H1 (cell line): ENCODE measurements around the gene CAPN13. TPM values are rescaled to one million over a fixed set of nuclear protein-coding genes. Genes with fewer than 3 reads are reported as not detected.

Source experiments
- CBX5 ChIP-seq: fragments of 300-800, 300-1000 bp; sonication (generic); IDR thresholded peaks from 2 replicates; pipeline ENCODE4 v1.7.1; 2016; ENCODE audit warnings: antibody characterized with exemption, low read length, low read depth
- EZH2 ChIP-seq: fragments of 200-600 bp; sonication (generic); IDR thresholded peaks from 2 replicates; pipeline ENCODE4 v1.7.1; 2012; ENCODE audit warnings: low read depth, mild to moderate bottlenecking, moderate library complexity, low read length, inconsistent platforms; ENCODE audit not compliant: severe bottlenecking
- NRF1 ChIP-seq: IDR thresholded peaks from 2 replicates; pipeline ENCODE4 v1.6.1; 2011; ENCODE audit warnings: mild to moderate bottlenecking, low read depth, low read length, improper control_type of control experiment
- RNF2 ChIP-seq: fragments of 200-900, 300-1000 bp; sonication (generic); IDR thresholded peaks from 2 replicates; pipeline ENCODE4 v1.7.1; 2016; ENCODE audit warnings: borderline replicate concordance, low read depth, mild to moderate bottlenecking, antibody characterized with exemption, low read length; ENCODE audit not compliant: poor library complexity, severe bottlenecking; ENCODE audit errors: missing control alignments
- SRF ChIP-seq: IDR thresholded peaks from 2 replicates; pipeline ENCODE4 v1.6.1; 2011; ENCODE audit warnings: mild to moderate bottlenecking, low read depth, low read length, moderate library complexity
- polyA plus RNA-seq, 7 experiments: library from polyadenylated mRNA; depleted of rRNA in 3 of 7; stranded (reverse) in 5 of 7; unstranded in 2 of 7; fragments of >200 nt in 5 of 7; fragments of 200-250 nt in 2 of 7; gene quantifications; 1 replicate in 5 of 7; 2 replicates in 1 of 7; 4 replicates in 1 of 7; pipeline versions ENCODE4 v1.2.1 to v1.2.3, GENCODE V29; 2011 to 2013; ENCODE audit warnings: missing spikeins in 2 of 7, mixed read lengths in 2 of 7
- total RNA-seq: library from RNA; stranded (reverse); fragmentation: NEBNext Ultra II Directional; extraction: Animal tissue kit (Norgen Biotek cat#: 25700); gene quantifications from 2 replicates; pipeline ENCODE4 v1.2.1, GENCODE V29; 2021
- TF ChIP-seq, protein P1 (sequence below): fragments of 300-600 bp; sonication (generic); IDR thresholded peaks from 2 replicates; pipeline ENCODE4 v1.7.1; 2012; ENCODE audit warnings: low read length, moderate library complexity, mild to moderate bottlenecking, inconsistent platforms; ENCODE audit not compliant: insufficient replicate concordance
- TF ChIP-seq, protein P2 (sequence below): IDR thresholded peaks from 2 replicates; pipeline ENCODE4 v1.6.1; 2012; ENCODE audit warnings: inconsistent platforms

CAPN13 gene
- total and polyA plus RNA-seq, 2 of the 8 experiments (the other 6 are each of a cell fraction or from before 2014, with no cell fraction given), result 2.4 TPM

DNA sequence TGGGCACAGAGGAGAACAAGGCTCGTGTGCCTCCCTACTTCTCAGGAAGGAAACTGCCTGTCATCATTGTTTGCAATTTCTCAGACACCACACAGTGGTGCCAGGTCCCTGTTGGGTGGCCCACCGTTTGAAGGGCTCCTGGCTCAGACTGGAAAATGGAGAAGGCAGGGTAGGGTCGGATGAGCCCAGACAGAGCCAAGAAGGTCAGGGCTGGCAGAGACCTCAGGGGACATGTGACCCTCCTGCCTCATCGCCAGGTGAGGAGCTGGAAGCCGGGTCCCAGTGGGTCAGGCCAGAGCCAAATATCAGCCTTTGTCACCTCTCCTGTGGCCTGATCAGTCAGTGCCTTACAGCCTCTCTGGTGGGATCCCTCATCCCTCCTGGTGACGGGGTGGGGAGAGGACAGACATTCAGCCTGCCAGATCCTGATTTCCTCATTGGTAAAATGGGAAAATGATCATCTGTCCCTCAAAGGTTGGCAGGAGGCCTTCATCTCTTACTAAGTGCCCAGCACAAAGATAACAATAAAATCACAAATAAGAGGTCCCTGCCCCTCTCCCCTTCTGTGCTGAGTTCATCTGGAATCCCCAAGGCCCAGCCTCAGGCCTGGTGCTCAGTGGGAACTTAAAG is 117.6 kb downstream of the CAPN13 start (continued):
- TF ChIP-seq EZH2 (no peak), RNF2 (no peak), SRF (no peak), CBX5 (no peak), NRF1 (no peak)
- TF ChIP-seq, protein P1, sequence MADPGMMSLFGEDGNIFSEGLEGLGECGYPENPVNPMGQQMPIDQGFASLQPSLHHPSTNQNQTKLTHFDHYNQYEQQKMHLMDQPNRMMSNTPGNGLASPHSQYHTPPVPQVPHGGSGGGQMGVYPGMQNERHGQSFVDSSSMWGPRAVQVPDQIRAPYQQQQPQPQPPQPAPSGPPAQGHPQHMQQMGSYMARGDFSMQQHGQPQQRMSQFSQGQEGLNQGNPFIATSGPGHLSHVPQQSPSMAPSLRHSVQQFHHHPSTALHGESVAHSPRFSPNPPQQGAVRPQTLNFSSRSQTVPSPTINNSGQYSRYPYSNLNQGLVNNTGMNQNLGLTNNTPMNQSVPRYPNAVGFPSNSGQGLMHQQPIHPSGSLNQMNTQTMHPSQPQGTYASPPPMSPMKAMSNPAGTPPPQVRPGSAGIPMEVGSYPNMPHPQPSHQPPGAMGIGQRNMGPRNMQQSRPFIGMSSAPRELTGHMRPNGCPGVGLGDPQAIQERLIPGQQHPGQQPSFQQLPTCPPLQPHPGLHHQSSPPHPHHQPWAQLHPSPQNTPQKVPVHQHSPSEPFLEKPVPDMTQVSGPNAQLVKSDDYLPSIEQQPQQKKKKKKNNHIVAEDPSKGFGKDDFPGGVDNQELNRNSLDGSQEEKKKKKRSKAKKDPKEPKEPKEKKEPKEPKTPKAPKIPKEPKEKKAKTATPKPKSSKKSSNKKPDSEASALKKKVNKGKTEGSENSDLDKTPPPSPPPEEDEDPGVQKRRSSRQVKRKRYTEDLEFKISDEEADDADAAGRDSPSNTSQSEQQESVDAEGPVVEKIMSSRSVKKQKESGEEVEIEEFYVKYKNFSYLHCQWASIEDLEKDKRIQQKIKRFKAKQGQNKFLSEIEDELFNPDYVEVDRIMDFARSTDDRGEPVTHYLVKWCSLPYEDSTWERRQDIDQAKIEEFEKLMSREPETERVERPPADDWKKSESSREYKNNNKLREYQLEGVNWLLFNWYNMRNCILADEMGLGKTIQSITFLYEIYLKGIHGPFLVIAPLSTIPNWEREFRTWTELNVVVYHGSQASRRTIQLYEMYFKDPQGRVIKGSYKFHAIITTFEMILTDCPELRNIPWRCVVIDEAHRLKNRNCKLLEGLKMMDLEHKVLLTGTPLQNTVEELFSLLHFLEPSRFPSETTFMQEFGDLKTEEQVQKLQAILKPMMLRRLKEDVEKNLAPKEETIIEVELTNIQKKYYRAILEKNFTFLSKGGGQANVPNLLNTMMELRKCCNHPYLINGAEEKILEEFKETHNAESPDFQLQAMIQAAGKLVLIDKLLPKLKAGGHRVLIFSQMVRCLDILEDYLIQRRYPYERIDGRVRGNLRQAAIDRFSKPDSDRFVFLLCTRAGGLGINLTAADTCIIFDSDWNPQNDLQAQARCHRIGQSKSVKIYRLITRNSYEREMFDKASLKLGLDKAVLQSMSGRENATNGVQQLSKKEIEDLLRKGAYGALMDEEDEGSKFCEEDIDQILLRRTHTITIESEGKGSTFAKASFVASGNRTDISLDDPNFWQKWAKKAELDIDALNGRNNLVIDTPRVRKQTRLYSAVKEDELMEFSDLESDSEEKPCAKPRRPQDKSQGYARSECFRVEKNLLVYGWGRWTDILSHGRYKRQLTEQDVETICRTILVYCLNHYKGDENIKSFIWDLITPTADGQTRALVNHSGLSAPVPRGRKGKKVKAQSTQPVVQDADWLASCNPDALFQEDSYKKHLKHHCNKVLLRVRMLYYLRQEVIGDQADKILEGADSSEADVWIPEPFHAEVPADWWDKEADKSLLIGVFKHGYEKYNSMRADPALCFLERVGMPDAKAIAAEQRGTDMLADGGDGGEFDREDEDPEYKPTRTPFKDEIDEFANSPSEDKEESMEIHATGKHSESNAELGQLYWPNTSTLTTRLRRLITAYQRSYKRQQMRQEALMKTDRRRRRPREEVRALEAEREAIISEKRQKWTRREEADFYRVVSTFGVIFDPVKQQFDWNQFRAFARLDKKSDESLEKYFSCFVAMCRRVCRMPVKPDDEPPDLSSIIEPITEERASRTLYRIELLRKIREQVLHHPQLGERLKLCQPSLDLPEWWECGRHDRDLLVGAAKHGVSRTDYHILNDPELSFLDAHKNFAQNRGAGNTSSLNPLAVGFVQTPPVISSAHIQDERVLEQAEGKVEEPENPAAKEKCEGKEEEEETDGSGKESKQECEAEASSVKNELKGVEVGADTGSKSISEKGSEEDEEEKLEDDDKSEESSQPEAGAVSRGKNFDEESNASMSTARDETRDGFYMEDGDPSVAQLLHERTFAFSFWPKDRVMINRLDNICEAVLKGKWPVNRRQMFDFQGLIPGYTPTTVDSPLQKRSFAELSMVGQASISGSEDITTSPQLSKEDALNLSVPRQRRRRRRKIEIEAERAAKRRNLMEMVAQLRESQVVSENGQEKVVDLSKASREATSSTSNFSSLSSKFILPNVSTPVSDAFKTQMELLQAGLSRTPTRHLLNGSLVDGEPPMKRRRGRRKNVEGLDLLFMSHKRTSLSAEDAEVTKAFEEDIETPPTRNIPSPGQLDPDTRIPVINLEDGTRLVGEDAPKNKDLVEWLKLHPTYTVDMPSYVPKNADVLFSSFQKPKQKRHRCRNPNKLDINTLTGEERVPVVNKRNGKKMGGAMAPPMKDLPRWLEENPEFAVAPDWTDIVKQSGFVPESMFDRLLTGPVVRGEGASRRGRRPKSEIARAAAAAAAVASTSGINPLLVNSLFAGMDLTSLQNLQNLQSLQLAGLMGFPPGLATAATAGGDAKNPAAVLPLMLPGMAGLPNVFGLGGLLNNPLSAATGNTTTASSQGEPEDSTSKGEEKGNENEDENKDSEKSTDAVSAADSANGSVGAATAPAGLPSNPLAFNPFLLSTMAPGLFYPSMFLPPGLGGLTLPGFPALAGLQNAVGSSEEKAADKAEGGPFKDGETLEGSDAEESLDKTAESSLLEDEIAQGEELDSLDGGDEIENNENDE, result no peak
- TF ChIP-seq, protein P2, sequence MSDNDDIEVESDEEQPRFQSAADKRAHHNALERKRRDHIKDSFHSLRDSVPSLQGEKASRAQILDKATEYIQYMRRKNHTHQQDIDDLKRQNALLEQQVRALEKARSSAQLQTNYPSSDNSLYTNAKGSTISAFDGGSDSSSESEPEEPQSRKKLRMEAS, result no peak
